Activated naive CD4-positive, alpha-beta T cell (primary cell): Measurements from ENCODE around the gene ARMC7.
"Not testable (repeated sequence)": the region's sequence is repeated elsewhere in the genome, so short reads cannot be mapped to it uniquely, and the experiment has no call there.

Source experiments
- DNase-seq, 4 experiments: peaks; one replicate each; lab custom pipeline; 2025; lab: John Stamatoyannopoulos, UW

Gene ARMC7

GRCh38 chr17:75102385-75102821 is 7.4 kb upstream of the ARMC7 start:
- no peak for DNase-seq

GRCh38 chr17:75103601-75104554 is 5.9 kb upstream of the ARMC7 start:
- DNase-seq, result no peak

DNA sequence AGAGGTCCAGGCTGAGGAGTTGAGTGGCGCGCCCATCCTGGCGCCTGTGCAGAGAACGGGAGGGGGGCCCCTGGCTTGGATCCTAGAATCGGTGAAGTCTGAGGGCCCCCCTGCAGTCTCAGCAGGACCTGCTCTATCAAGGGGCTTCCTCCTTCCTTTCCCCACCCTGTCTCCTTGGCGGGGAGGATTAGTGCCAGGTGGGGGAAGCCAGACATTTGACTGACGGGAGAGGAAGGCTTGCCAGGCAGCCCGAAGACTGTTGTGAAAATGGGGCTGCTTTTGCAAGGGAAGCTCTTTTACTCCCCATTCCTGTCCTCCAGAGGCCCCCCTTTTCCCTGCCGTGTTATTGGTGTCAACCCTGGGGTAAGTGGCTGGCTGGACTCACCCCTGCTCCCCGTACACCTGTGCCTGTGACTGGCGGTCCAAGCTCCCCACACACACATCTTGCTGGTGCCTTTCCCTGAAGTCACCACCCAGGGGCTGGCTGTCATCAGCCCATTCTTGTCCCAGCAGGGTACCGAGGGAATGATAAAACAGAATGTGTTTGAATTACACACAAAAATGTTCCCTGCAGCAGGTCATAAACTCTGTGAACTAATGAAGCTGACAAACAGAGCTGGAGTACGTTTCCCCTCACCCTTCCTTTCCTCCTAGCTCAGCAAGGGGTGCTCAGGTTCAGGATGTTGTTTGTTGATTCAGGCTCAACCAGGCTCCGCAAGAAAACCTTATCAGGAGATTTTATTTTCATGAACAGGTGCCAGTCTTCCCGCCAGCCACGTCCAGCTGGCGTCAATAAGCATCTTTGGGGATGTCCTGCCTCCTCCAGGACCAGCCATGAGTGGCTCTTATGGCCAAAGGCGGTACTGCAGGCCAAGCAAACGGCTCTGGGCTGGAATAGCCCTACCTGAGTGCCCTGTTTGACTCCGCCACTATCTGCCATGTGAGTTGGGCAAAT is 4.4 kb upstream of the ARMC7 start:
- no peak for DNase-seq

GRCh38 chr17:75108193-75108592 is 1.6 kb upstream of the ARMC7 start:
- no peak for DNase-seq

GRCh38 chr17:75109046-75109406 is 743 bp upstream of the ARMC7 start:
- DNase-seq, result no peak

GRCh38 chr17:75110234-75110937 is 617 bp downstream of the ARMC7 start:
- DNase-seq, result no peak

GRCh38 chr17:75111777-75112335 is 2.1 kb downstream of the ARMC7 start:
- no peak for DNase-seq

DNA sequence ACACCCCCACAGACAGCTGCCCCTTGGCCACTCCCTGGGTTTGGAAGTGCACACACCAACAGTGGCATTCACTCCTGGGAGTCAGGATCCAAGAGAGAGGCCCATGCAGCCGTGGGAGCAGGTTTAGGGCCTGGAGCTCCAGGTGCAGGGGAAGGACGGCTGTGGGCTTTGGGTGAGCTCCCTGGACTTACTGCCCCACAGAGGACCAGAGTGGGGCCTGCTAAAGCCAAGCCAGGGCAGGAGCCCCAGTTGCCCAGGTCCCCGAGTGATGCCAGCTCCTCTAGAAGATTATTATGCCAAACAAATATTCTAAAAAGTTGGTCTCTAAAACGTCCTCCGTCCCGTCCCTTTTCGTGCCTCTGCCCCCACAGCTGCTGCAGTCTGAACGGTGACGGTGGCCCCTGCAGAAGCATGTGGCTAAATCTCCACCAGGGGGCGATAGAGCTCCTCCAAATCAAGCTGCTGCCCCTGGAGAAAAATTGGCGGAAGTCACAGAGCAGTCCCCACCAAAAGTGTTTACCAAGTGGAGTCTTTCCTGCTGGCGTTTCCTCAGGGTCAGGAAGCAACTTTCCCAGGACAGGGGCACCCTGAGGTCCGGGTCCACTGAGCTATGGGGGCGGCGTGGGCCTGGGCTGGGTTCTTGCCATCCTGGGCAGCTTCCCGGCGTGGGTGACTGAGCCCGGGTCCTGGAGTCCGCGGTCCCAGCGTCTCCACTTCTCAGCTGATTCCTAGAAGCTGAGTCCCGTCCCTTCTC is 4.2 kb downstream of the ARMC7 start:
- DNase-seq, result peak; percentile 68 to 81 (median 74)

GRCh38 chr17:75114552-75115314 is 5.0 kb downstream of the ARMC7 start:
- no peak for DNase-seq

- no peak for DNase-seq
Measured at GRCh38 chr17:75115555-75115954, 5.8 kb downstream of the ARMC7 start.

DNA sequence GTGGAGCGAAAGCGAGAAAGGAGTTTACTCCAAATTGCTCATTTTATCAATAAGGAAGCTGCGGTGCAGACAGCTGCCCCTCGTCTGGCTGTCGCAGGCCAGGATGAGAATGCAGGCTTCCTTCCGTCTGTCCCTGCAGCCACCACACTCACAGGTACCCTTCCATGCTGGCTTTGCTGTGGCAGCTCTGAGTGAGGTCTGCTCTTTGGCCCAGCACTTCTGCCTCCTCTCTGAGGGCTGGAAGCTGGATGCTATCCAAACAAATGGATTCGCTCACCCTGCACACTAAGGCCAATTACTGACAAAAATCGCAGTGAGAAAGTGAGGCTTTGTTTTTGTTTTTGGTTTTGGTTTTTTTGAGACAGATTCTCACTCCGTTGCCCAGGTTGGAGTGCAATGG is 7.0 kb downstream of the ARMC7 start:
- DNase-seq, result no peak

DNA sequence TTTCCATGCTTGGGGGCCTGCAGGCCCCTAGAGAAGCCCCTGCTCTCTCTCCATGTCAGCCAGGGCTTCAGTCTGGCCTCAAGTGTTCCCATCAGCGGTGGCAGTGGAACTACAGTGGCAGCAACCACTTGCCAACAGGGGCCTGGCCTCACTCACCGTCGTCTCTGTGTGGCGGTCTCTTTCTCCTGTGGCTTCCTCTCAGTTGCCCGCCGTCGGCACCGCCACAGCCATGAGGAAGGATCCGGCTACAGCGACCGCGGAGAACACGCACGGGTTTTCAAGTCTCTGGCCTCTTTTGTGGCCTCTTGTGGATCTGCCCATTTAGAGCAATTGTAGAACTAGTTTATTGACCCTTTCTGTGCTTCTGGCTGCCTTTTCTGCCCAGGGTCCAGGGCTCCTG is 8.5 kb downstream of the ARMC7 start:
- DNase-seq, result no peak

GRCh38 chr17:75124041-75124818 is 14.5 kb downstream of the ARMC7 start:
- DNase-seq, result peak in 1 of 4 experiments; percentile 33

DNA sequence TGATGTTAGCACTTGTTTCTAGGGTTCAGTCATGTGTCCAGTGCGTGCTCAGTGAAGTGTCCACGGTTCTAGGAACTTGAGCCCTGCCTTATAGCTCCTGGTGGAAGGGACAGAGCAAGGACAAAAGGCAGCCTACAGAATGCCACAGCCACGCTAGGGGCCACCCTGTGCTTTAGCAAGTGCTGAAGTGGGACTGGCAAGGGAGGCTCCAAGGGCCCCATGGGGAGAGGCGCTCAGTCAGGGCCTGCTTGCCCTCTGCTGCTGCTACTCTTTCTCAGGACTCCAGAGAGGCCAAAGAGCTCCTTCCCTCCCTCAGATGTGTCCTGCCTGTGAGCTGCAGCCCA is 15.0 kb downstream of the ARMC7 start:
- DNase-seq, result no peak

DNA sequence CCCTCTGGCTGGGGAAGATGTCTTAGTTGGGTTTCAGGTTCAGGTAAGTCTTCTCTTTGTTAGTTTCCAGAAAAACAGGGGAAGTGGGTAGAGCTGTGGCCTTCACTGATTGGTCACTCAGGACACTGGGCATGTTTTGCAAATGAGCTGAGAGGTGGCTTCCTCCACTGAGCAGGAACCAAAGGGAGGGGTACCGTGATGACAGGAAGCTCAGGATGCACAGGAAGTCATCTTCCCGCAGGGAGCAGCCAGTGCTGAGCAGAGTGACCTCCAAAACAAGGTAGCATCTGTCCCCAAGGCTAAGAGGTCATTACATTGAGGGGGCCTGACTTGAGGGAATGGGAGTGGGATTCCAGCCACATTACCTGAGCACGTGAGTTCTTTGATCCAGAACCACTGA is 16.2 kb downstream of the ARMC7 start:
- DNase-seq, result no peak

- DNase-seq, result no peak
Measured at GRCh38 chr17:75126954-75127353, 17.2 kb downstream of the ARMC7 start.

DNA sequence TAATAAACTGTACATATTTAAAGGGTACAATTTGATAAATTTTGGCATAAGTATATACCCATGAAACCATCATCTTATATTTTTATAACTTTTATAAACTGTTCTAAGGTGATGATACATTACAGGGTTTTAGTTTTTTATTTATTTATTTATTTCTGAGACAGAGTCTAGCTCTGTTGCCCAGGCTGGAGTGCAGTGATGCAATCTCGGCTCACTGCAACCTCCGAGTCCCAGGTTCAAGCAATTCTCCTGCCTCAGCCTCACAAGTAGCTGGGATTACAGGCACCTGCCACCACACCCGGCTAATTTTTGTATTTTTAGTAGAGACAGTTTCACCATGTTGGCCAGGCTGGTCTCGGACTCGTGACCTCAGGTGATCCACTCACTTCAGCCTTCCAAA is 18.2 kb downstream of the ARMC7 start:
- DNase-seq, result not testable (repeated sequence)

- no peak for DNase-seq
Measured at GRCh38 chr17:75128694-75129505, 19.1 kb downstream of the ARMC7 start.

DNA sequence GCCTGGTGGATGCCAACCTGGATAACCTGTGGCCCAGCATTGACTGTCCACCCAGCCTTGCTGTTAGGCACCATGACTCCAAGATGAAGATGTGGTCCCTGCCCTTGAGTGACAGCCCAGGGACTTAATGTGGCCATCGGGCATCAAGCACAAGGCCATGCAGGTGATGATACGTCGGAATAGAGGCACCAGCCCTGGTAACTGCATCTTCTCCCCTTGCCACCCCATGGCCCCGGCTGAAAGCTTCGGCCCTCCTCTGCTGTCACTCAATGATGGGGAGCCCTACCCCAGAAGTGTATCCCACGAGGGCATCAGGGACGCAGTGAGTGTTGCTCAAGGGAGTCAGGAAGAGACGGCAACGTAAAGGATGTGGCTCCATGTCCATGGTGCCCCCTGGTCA is 19.8 kb downstream of the ARMC7 start:
- no peak for DNase-seq
